Measurements from ENCODE around the gene GABRQ.

GABRQ gene

GRCh38 chrX:152637649-152638442 is at the start of gene GABRQ:
GABRQ (plus strand) TSS chrX:152637895; CDS start chrX:152638203, 308 bp downstream.
- in situ Hi-C loops (cut with HindIII; ENCODE audit: low pct_unique_long_range_greater_than_20kb, low sequenced_read_pairs), result no loop called here
- peak in 1 of 2 experiments; percentile 46 for DNase-seq (ENCODE audit: low read depth in 1 of 2, low spot score in 1 of 2)

DNA sequence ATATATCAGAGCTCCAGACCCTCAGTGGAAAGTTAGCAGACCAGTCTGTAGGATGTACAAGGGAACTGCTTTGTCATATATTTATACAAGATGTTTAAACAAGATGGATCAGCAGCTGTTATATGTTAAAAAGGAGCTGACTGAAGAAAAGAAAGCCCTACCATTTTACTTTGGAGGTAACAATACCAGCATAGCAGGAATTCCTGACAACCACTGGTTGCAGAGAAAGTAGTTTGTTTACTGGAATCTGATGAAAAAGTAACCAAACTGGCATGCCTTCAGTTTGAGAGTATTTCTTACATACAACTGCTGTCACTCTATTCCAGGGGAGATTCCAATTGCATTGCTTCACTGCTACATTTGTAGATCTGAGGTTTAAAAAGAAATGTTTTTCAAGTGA is 49.5 kb upstream of the GABRQ start:
- in situ Hi-C loops (cut with HindIII; ENCODE audit: low pct_unique_long_range_greater_than_20kb, low sequenced_read_pairs), result no loop called here
- TF ChIP-seq JUND (IDR thresholded peaks at IDR 0.05; ENCODE audit: low read depth), result no peak
- peak in 1 of 2 experiments; percentile 34 for DNase-seq (ENCODE audit: low read depth in 1 of 2, low spot score in 1 of 2)

More at GRCh38 chrX:152637649-152638442, at the start of gene GABRQ:
- no peak for TF ChIP-seq JUND (IDR thresholded peaks at IDR 0.05; ENCODE audit: low read depth)

DNA sequence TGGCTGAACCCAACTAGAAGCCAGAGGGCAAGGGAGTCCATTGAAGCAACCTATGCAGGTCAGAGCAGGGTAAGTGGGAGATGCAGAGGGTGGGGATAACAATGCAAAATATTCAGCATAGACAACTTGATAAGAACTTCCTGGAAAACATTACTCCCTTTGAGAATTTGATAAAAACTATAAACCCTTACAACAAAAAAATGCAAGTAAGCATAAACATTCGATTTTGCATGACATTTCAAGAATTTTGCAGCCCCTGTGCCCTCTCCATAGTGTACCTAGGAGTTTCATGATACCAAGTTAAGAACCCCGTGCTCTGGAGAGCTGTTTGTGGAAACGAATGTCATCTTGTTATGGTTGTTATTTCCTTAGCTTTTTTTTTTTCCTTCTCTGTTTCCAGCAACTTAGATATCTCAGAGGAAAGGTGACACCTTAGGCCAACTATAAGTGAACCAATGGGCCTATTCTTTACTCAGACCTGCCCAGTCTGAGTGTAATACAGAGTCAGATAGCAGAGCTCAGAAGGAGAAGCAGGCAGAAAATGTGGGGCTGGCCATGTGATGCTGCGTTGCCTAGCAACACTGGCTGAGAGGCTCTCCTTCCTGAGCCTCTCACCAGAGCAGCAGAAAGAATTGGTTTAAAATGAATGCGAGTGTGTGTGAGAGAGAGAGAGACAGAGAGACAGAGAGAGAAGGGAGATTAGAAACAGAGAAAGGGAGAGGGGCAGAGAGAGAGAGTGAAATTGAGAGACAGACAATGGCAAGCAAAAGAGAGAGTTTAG is 36.7 kb upstream of the GABRQ start:
- TF ChIP-seq JUND (IDR thresholded peaks at IDR 0.05; ENCODE audit: low read depth), result no peak
- in situ Hi-C loops (cut with HindIII; ENCODE audit: low pct_unique_long_range_greater_than_20kb, low sequenced_read_pairs), result no loop called here
- no peak for DNase-seq (ENCODE audit: low read depth in 1 of 2, low spot score in 1 of 2)

- in situ Hi-C loops (cut with HindIII; ENCODE audit: low pct_unique_long_range_greater_than_20kb, low sequenced_read_pairs), result no loop called here
- no peak for TF ChIP-seq JUND (IDR thresholded peaks at IDR 0.05; ENCODE audit: low read depth)
- DNase-seq (ENCODE audit: low read depth in 1 of 2, low spot score in 1 of 2), result no peak
These were observed 35.7 kb upstream of the GABRQ start for GRCh38 chrX:152601848-152602616.

GRCh38 chrX:152614791-152615190 is 22.9 kb upstream of the GABRQ start:
- DNase-seq (ENCODE audit: low read depth in 1 of 2, low spot score in 1 of 2), result no peak
- no peak for TF ChIP-seq JUND (IDR thresholded peaks at IDR 0.05; ENCODE audit: low read depth)
- in situ Hi-C loops (cut with HindIII; ENCODE audit: low pct_unique_long_range_greater_than_20kb, low sequenced_read_pairs), result no loop called here

DNA sequence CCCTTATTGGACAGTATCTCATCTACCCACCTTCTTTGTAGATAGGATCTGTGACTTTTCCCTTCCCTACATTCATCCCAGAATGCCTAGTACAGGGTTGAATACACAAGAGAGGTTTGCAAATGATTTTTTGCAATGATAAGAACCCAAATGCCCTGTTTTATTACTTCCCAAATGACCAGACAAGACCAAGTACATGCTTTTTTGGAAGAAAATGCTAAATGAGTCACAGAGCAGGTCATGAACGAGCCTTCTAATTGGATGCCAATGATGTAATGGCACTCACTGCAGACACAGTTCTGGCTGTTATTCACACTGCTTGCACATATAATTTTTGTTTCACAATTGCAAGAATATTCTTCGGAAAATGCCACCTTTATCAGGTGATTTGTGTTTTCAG is 17.8 kb upstream of the GABRQ start:
- no peak for DNase-seq (ENCODE audit: low read depth in 1 of 2, low spot score in 1 of 2)
- no peak for TF ChIP-seq JUND (IDR thresholded peaks at IDR 0.05; ENCODE audit: low read depth)
- in situ Hi-C loops (cut with HindIII; ENCODE audit: low pct_unique_long_range_greater_than_20kb, low sequenced_read_pairs), result no loop called here

- TF ChIP-seq JUND (IDR thresholded peaks at IDR 0.05; ENCODE audit: low read depth), result no peak
- in situ Hi-C loops (cut with HindIII; ENCODE audit: low pct_unique_long_range_greater_than_20kb, low sequenced_read_pairs), result no loop called here
- DNase-seq (ENCODE audit: low read depth in 1 of 2, low spot score in 1 of 2), result peak in 1 of 2 experiments; percentile 51
These were observed 5.1 kb upstream of the GABRQ start for GRCh38 chrX:152632445-152633097.

DNA sequence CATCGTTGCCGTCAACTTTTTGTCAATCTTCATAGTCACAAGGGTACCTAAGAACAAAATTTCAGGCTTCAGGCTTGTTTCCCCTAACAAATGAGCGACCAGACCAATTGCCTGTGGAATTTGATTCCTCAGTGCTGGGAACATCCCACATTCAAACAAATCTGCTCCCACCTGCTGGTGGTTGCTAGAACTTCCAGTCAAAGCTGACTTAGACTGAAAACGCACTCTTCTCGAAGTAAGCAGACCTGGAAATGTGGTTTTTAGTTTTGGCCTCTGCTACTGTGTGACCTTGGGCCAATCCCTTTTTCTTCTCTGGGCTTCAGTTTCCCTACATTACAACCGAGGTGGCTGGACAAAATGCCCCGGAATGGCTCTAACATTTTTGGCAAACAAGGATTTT is 1.8 kb upstream of the GABRQ start:
- no peak for TF ChIP-seq JUND (IDR thresholded peaks at IDR 0.05; ENCODE audit: low read depth)
- in situ Hi-C loops (cut with HindIII; ENCODE audit: low pct_unique_long_range_greater_than_20kb, low sequenced_read_pairs), result no loop called here

GRCh38 chrX:152638443-152638904 is 779 bp downstream of the GABRQ start:
- in situ Hi-C loops (cut with HindIII; ENCODE audit: low pct_unique_long_range_greater_than_20kb, low sequenced_read_pairs), result no loop called here
- DNase-seq (ENCODE audit: low read depth in 1 of 2, low spot score in 1 of 2), result no peak
- TF ChIP-seq JUND (IDR thresholded peaks at IDR 0.05; ENCODE audit: low read depth), result no peak

More for the DNA sequence above, 1.8 kb upstream of the GABRQ start:
- peak; percentile 9 to 59 for DNase-seq (ENCODE audit: low read depth in 1 of 2, low spot score in 1 of 2)

GRCh38 chrX:152639426-152639825 is 1.7 kb downstream of the GABRQ start:
- no peak for TF ChIP-seq JUND (IDR thresholded peaks at IDR 0.05; ENCODE audit: low read depth)
- no peak for DNase-seq (ENCODE audit: low read depth in 1 of 2, low spot score in 1 of 2)
- in situ Hi-C loops (cut with HindIII; ENCODE audit: low pct_unique_long_range_greater_than_20kb, low sequenced_read_pairs), result no loop called here

DNA sequence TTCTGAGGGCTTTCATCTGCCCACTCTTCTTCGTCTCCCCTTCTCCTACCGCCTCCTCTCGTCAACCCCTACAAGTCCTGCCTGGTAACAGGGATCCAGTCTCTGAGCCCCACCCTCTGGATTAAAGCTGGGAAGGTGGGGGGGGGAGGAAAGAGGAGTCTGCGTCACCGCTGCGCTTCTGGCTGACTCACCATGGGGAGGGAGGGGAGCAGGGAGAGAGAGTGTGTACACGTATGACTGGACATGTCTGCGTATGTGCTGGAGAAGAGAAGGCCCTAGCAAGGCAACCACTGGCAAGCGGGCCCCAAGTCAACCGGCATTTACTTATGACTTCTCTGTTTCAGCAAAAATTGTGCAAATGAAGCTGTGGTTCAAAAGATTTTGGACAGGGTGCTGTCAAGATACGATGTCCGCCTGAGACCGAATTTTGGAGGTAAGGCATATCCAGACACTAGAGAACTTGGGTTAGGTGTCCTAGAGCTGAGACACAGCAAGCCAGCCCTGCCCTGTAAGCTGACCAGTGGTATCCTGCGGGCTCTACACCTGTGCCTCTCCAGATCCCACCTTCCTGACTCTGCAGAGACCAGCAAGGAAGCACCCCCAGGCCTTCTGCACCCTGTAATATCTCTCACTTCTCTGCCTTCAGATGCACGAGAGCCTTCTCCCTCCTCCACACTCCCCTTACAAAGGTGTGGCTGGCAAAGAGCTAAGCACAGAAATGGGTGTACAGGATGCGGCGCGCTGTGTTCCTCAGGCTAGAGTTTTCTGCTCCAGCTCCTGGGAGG is 2.5 kb downstream of the GABRQ start:
- in situ Hi-C loops (cut with HindIII; ENCODE audit: low pct_unique_long_range_greater_than_20kb, low sequenced_read_pairs), result no loop called here
- no peak for TF ChIP-seq JUND (IDR thresholded peaks at IDR 0.05; ENCODE audit: low read depth)
- no peak for DNase-seq (ENCODE audit: low read depth in 1 of 2, low spot score in 1 of 2)

Measured in T47D (cell line).